ENCODE results near the gene KLHL29.

- TF ChIP-seq CTCF (IDR thresholded peaks at IDR 0.05) (no peak), POLR2A (IDR thresholded peaks at IDR 0.05) (no peak)
Observed at GRCh38 chr2:23628926-23629771, 244.2 kb downstream of the KLHL29 start.

Data from ovary (tissue), 3 donors.